HG03342 (cell line): Measurements from ENCODE around the gene CUL4B.
A peak's percentile ranks its signal among the peaks of the same experiment; 100 is the strongest.
"Not testable (repeated sequence)": the region's sequence is repeated elsewhere in the genome, so short reads cannot be mapped to it uniquely, and the experiment has no call there.

Experiments used
- ATAC-seq: cut with Tn5 transposase; IDR thresholded peaks from one replicate; pipeline ENCODE4 v1.9.1; 2021; ENCODE audit warnings: mild to moderate bottlenecking, moderate library complexity; ENCODE audit not compliant: unreplicated experiment

CUL4B gene

GRCh38 chrX:120560842-120561633 lies at the start of gene CUL4B:
Gene CUL4B (minus strand): TSS chrX:120560962. CDS start chrX:120560638, 324 bp downstream.
- ATAC-seq, result peak; percentile 78

- ATAC-seq, result peak; percentile 58
Measured at GRCh38 chrX:120604361-120604782, 43.6 kb upstream of the CUL4B start.

- ATAC-seq, result peak; percentile 92
Measured at GRCh38 chrX:120603707-120604360, 43.1 kb upstream of the CUL4B start, which contains the start of gene MCTS1. Gene MCTS1 (plus strand): TSS chrX:120604101. CDS start chrX:120604237, 136 bp downstream.

GRCh38 chrX:120585702-120586101 lies 24.9 kb upstream of the CUL4B start:
- ATAC-seq, result no peak

- ATAC-seq, result no peak
Measured at GRCh38 chrX:120575379-120576114, 14.8 kb upstream of the CUL4B start.

GRCh38 chrX:120573806-120574205 lies 13.0 kb upstream of the CUL4B start:
- ATAC-seq, result not testable (repeated sequence)

GRCh38 chrX:120570011-120570600 lies 9.3 kb upstream of the CUL4B start:
- no peak for ATAC-seq

GRCh38 chrX:120568609-120569008 lies 7.8 kb upstream of the CUL4B start:
- no peak for ATAC-seq

- no peak for ATAC-seq
Measured at GRCh38 chrX:120568035-120568434, 7.3 kb upstream of the CUL4B start.

GRCh38 chrX:120566817-120567216 lies 6.1 kb upstream of the CUL4B start:
- no peak for ATAC-seq

GRCh38 chrX:120564925-120565324 lies 4.2 kb upstream of the CUL4B start:
- no peak for ATAC-seq

GRCh38 chrX:120562569-120562926 lies 1.8 kb upstream of the CUL4B start:
- no peak for ATAC-seq

- ATAC-seq, result no peak
Measured at GRCh38 chrX:120561634-120562568, 1.1 kb upstream of the CUL4B start.

- ATAC-seq, result peak; percentile 27
Measured at GRCh38 chrX:120560405-120560841, 339 bp downstream of the CUL4B start.

GRCh38 chrX:120559804-120560203 lies 958 bp downstream of the CUL4B start:
- no peak for ATAC-seq

- no peak for ATAC-seq
Measured at GRCh38 chrX:120556251-120556650, 4.5 kb downstream of the CUL4B start.

- no peak for ATAC-seq
Measured at GRCh38 chrX:120549483-120550452, 11.0 kb downstream of the CUL4B start.

- ATAC-seq, result no peak
Measured at GRCh38 chrX:120536061-120536460, 24.7 kb downstream of the CUL4B start.
